HG03521 (cell line): ENCODE results near the gene CCDC196.
"Not testable (repeated sequence)": the region's sequence is repeated elsewhere in the genome, so short reads cannot be mapped to it uniquely, and the experiment has no call there.

Source experiments
- ATAC-seq: cut with Tn5 transposase; IDR thresholded peaks from one replicate; pipeline ENCODE4 v1.9.1; 2021; ENCODE audit warnings: mild to moderate bottlenecking, moderate library complexity; ENCODE audit not compliant: unreplicated experiment

CCDC196 gene

DNA sequence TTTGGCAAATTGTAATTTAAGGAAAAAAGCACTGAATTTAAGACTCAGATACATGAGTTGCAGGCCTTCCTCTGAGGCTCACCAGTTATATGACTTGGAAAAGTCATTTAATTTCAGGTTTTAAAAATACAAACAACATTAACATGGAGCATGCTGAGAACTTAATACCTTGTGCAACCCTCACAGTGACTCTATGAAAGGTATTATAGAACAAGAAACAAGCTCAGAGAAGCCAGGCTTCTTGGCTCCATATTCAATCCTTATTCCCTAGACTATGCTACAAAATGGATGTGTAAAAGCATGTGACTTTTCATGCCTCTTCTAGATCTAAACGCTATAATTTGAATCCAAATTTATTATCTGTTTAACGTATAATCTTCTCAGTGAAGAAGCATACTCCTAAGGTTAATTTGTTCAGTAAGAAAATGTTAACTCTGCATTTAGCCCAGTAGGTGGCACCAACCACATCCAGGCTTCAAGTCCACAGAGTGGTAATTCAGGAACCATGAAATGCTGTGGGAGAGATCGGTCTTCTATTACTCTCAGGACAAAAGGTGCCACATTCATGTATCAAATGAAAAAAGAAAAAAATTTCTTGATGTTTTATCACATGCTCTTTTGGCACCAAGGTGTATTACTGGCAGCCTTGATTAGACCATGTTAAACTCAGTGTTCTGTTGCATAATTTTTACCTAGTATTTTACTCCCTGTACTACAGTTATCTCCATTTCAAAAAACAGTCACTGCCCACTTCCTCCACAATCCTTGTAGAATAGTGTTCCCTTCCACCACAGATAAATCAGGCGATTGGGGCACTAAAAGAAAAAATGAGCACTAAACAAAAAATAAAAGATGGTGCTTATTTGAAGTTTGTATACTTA is 9.3 kb downstream of the CCDC196 start:
- peak; percentile 61 for ATAC-seq

DNA sequence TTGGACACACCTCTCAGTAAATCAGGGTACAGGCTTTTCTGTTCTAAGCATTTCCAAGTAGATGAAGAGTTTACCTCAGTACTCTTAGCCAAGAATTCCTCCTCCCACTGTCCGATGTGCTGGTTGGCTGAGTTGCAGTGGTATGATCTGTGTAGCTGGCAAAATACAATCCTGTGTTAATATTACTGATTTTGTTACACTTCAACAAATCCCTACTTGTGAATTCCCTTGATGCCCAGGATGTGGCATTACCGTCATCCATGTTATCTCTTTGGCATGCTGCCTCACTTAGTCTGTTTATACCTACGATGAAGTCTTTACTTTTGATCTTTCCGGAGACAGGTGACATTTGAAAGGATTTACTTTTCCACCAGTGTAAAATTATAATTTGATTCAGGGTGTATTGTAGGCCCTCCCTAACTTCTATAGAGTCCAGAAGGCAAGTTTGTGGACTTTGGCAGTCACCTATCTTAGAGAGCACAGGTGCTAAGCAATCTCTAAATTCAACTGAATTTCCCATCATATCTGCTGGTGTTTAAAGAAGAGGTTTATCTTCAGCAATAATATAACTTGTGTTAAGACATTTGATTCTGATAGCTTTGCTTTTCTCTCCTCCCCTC is 10.1 kb downstream of the CCDC196 start:
- ATAC-seq, result no peak

- ATAC-seq, result no peak
Measured at GRCh38 chr14:66496911-66497310, 10.7 kb downstream of the CCDC196 start.

- no peak for ATAC-seq
Measured at GRCh38 chr14:66498311-66498710, 12.1 kb downstream of the CCDC196 start.

DNA sequence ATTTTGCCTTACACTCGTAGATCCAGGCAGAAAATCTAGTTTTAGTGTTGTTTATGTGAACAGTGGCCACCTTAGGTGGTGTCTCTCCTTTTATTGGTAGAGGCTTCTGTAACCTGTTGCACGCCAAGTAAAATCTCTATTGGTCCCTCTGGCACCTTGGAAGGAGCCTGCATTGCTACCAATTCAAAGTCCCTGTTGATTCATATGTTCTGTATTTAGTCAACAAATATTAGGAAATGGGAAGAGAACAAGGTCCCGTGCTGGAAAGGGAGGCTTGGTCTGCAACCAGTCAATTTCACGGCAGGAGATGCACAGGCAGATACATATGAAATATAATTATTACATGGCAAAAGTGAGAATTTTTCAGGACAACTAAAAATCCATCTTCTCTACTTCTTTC is 15.4 kb downstream of the CCDC196 start:
- no peak for ATAC-seq

GRCh38 chr14:66502836-66503235 is 16.7 kb downstream of the CCDC196 start:
- not testable (repeated sequence) for ATAC-seq

DNA sequence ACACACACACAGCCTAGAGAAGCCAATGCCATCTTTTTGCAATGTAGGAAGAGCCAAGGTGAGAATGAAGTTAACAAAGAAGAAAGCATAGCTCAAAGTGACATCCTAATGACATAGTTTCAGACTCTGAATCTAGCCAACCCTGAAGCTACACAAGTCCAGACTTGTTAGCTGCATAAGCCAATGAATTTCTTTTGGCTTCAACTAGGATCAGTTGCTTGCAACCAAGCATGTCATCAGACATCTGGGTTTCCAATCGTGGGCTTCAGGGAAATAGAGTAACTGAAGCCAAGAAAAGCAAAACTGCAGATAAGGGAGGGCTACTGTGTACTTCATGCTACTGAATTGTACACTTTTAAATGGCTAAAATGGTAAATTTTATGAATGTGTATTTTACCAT is 17.4 kb downstream of the CCDC196 start:
- ATAC-seq, result no peak

DNA sequence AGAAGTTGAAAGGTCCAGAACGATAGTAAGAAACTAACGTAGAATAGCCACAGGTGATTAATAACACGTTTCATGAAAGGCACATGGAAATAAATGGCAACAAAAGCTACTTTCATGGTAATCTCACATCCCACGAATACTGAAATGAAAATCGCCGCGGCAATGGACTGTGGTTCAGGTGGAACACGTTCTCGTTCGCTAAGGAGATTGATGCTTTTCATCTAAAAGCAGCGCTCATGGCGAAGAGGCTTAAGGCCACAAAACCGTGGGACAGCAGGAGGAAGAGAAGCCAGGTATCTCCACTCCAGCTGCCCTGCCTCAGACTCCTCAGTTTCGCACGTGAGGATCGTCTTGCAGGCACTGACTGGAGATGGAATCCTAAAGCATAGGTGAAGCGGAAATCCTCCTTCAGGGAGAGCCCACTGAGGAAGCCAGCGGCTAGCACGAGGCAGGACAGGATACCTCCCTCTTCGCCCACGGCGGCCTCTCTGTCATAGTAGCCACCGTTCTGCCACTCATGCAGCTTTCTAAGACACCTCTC is 21.1 kb downstream of the CCDC196 start:
- peak; percentile 18 for ATAC-seq

DNA sequence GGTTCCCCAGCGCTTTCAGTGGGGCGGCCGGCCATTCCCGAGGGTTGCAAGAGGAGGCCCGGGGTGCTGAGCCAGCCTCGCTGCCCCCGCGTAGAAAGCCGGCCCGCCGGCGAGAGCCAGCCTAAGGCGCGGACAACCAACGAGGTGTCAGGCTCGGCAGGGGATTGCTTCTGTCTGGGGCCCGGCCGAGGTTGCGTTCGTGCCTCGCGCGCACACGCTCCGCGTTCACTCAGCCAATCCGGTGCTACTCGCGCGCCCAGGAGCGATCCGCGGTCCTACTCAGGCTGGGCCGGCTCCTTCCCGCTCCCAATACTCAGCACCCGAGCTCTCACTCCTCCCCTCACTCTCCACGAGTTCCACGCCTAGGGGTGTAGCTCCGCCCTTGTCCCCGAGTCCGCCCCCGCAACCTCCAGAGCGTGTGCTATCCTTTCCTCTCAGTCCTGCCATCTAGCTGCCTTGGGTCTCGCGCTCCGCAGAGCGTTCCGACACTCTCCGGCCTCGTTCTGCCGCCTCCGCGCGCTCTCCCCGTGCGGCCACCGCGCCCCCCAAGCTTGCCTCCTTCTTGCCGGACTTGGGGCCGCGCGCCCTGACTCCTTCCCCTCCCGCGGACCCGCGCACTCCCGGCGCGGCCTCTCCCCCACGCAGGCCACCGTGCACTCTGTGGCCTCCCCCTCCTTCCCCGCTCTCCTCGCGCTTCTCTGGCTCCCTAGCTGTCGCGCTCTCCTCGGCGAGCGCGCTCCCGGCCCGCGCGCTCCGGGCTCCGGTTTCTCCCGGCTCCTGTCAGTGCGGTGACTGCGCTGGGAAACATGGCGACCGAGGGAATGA is 21.8 kb downstream of the CCDC196 start, which contains the start of gene GPHN:
Gene GPHN (plus strand): TSS at position 426 of the 825 bp plus-strand sequence.
- peak; percentile 83 for ATAC-seq

GRCh38 chr14:66508547-66508845 is 22.3 kb downstream of the CCDC196 start:
- ATAC-seq, result no peak

- ATAC-seq, result no peak
Measured at GRCh38 chr14:66508846-66509621, 22.9 kb downstream of the CCDC196 start.

DNA sequence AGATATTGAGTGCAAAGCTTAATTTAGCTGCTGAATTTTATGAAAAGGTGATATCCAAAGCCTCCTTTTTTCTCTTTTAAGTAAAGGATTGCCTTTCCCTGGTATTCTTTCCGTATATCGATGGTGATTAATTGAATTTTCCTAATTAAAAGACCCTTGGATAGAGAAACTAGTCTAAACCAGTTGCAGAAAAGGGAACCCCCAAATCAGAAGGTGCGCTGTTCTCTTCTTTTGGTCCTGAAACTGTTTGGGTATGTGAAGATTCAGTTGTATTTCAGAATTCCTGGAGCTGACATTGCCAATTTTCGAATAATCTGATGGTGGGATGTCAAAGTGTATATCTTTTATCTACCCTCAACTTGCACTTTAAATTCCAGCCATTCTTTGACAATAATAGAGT is 23.7 kb downstream of the CCDC196 start:
- no peak for ATAC-seq

- ATAC-seq, result no peak
Measured at GRCh38 chr14:66511849-66512248, 25.7 kb downstream of the CCDC196 start.

- no peak for ATAC-seq
Measured at GRCh38 chr14:66514213-66514612, 28.0 kb downstream of the CCDC196 start.

GRCh38 chr14:66530526-66530925 is 44.4 kb downstream of the CCDC196 start:
- ATAC-seq, result no peak

DNA sequence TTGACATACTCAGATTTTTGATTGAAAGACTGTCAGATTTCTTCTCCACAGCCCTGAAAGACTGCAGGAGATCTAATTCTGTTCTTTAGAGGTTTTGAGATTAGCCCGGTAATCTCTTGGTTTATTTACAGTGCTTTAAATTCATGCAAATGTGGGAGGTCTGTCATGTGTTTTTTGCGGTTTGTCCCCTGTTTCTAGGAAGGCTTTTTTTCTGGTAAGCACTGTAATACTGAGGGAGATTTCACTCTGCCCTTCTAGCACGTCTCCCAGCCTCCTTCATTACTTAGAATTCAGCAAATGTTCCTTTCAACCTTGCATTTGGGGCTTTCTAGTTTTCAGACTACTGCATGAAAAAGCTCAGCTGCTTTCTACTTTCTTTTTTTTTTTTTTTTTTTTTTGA is 52.9 kb downstream of the CCDC196 start:
- ATAC-seq, result no peak

GRCh38 chr14:66540038-66540437 is 53.9 kb downstream of the CCDC196 start:
- ATAC-seq, result no peak

- no peak for ATAC-seq
Measured at GRCh38 chr14:66541627-66542026, 55.5 kb downstream of the CCDC196 start.

DNA sequence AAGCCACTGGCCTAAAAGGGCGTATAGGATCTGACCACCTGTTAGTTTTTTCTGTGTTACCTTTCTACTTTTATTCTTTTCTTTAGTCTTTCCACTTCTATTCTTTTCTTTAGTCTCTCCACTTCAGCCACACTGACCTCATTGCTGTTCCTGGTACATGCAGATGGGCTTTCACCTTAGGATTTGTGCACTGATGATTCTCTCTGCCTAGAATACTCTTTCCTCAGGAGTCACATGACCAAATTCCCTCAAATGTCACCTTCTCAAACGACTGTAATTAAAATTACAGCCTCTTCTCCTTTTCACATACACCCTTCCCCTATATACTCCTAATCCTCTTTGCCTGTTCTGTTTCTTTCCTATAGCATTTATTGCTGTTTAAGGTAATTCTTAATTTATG is 57.8 kb downstream of the CCDC196 start:
- no peak for ATAC-seq

GRCh38 chr14:66545191-66545590 is 59.0 kb downstream of the CCDC196 start:
- not testable (repeated sequence) for ATAC-seq

GRCh38 chr14:66545751-66546150 is 59.6 kb downstream of the CCDC196 start:
- not testable (repeated sequence) for ATAC-seq
